ENCODE results near the gene ERCC5. TPM values are rescaled to one million over a fixed set of nuclear protein-coding genes. Genes with fewer than 3 reads are reported as not detected.

The ERCC5 gene
- total RNA-seq, 4 donors from 2014 or later, result 91.8 to 231 (median 113) TPM

- no peaks in the 10 kb centered on the region for H3K36me3 ChIP-seq
- no peaks in the 10 kb centered on the region for H3K4me1 ChIP-seq
- H3K27ac ChIP-seq, result no peak overlapping the region
- no peaks in the 10 kb centered on the region for H3K27me3 ChIP-seq
- H3K4me3 ChIP-seq, result no peak overlapping the region
- TF ChIP-seq POLR2A (IDR thresholded peaks at IDR 0.05) (no peak), CTCF (IDR thresholded peaks at IDR 0.05) (no peak)
- DNase-seq, result no peak
- H3K9me3 ChIP-seq, result no peaks in the 10 kb centered on the region
Observed at GRCh38 chr13:102909971-102910370, 64.1 kb downstream of the ERCC5 start.

GRCh38 chr13:102911336-102911735 is 65.5 kb downstream of the ERCC5 start:
- no peaks in the 10 kb centered on the region for H3K27me3 ChIP-seq
- no peaks in the 10 kb centered on the region for H3K4me1 ChIP-seq
- H3K36me3 ChIP-seq, result no peaks in the 10 kb centered on the region
- TF ChIP-seq CTCF (IDR thresholded peaks at IDR 0.05) (no peak), POLR2A (IDR thresholded peaks at IDR 0.05) (no peak)
- no peaks in the 10 kb centered on the region for H3K9me3 ChIP-seq
- H3K4me3 ChIP-seq, result no peak overlapping the region
- no peak for DNase-seq
- H3K27ac ChIP-seq, result no peak overlapping the region

GRCh38 chr13:102912599-102912998 is 66.8 kb downstream of the ERCC5 start:
- Histone ChIP-seq H3K36me3 (no peaks in the 10 kb centered on the region), H3K9me3 (no peaks in the 10 kb centered on the region), H3K4me1 (no peaks in the 10 kb centered on the region), H3K27ac (no peak overlapping the region), H3K4me3 (no peak overlapping the region), H3K27me3 (no peaks in the 10 kb centered on the region)
- TF ChIP-seq POLR2A (IDR thresholded peaks at IDR 0.05) (no peak), CTCF (IDR thresholded peaks at IDR 0.05) (no peak)
- no peak for DNase-seq

- peak in 1 of 3 donors; percentile 68 for DNase-seq
- Histone ChIP-seq H3K4me1 (no peaks in the 10 kb centered on the region), H3K4me3 (no peak overlapping the region), H3K9me3 (no peaks in the 10 kb centered on the region), H3K27me3 (no peaks in the 10 kb centered on the region), H3K36me3 (no peaks in the 10 kb centered on the region), H3K27ac (peak overlapping the region in 1 of 4 donors; percentile 46)
- TF ChIP-seq POLR2A (IDR thresholded peaks at IDR 0.05) (no peak), CTCF (IDR thresholded peaks at IDR 0.05) (peak in 1 of 6 experiments; percentile 12)
Observed at GRCh38 chr13:102913914-102914313, 68.1 kb downstream of the ERCC5 start.

GRCh38 chr13:102914339-102914930 is 68.6 kb downstream of the ERCC5 start:
- DNase-seq, result no peak
- TF ChIP-seq CTCF (IDR thresholded peaks at IDR 0.05), result no peak
- no peak for TF ChIP-seq POLR2A (IDR thresholded peaks at IDR 0.05)
- H3K4me3 ChIP-seq, result no peak overlapping the region

More at GRCh38 chr13:102914339-102914930, 68.6 kb downstream of the ERCC5 start:
- Histone ChIP-seq H3K9me3 (no peaks in the 10 kb centered on the region), H3K36me3 (no peaks in the 10 kb centered on the region), H3K27ac (peak overlapping the region in 1 of 4 donors; percentile 46), H3K27me3 (no peaks in the 10 kb centered on the region), H3K4me1 (no peaks in the 10 kb centered on the region)
